ENCODE measurements around the gene ASXL1.

The ASXL1 gene

GRCh38 chr20:32483351-32484224 is 125.5 kb downstream of the ASXL1 start:
- DNase-seq = peak; percentile 75

- peak; percentile 53 for DNase-seq
These were observed 126.3 kb downstream of the ASXL1 start for GRCh38 chr20:32484225-32484957.

- DNase-seq = peak; percentile 62
These were observed 127.0 kb downstream of the ASXL1 start for GRCh38 chr20:32484958-32485769.

GRCh38 chr20:32485770-32486478 is 127.8 kb downstream of the ASXL1 start:
- DNase-seq = no peak

GRCh38 chr20:32487381-32487780 is 129.2 kb downstream of the ASXL1 start:
- no peak for DNase-seq

GRCh38 chr20:32488066-32488838 is 130.1 kb downstream of the ASXL1 start:
- no peak for DNase-seq
